Measurements from ENCODE around the gene CYP24A1.

GRCh38 chr20:54212871-54213270 is 39.1 kb upstream of the CYP24A1 start:
- TF ChIP-seq POLR2A (IDR thresholded peaks at IDR 0.05) (no peak), POLR2AphosphoS5 (IDR thresholded peaks at IDR 0.05) (no peak)

All from prostate gland (tissue), 1 donor.